ENCODE results near the gene BCR.

The BCR gene

GRCh38 chr22:23277583-23278295 lies 97.4 kb downstream of the BCR start:
- no peak for DNase-seq

GRCh38 chr22:23278883-23279675 lies 98.8 kb downstream of the BCR start:
- DNase-seq: peak; percentile 0

GRCh38 chr22:23279781-23280180 lies 99.5 kb downstream of the BCR start:
- no peak for DNase-seq

GRCh38 chr22:23280356-23281052 lies 100.2 kb downstream of the BCR start:
- DNase-seq: no peak

- no peak for DNase-seq
Observed at GRCh38 chr22:23281053-23281405, 100.7 kb downstream of the BCR start.

GRCh38 chr22:23281406-23282088 lies 101.2 kb downstream of the BCR start:
- DNase-seq: peak; percentile 64

GRCh38 chr22:23282089-23282501 lies 101.8 kb downstream of the BCR start:
- DNase-seq: no peak

GRCh38 chr22:23282516-23282915 lies 102.2 kb downstream of the BCR start:
- DNase-seq: no peak

- no peak for DNase-seq
Observed at GRCh38 chr22:23282986-23283385, 102.7 kb downstream of the BCR start.

GRCh38 chr22:23283591-23284503 lies 103.5 kb downstream of the BCR start:
- DNase-seq: peak; percentile 41

- no peak for DNase-seq
Observed at GRCh38 chr22:23284504-23285033, 104.3 kb downstream of the BCR start.

GRCh38 chr22:23285236-23285635 lies 104.9 kb downstream of the BCR start:
- no peak for DNase-seq

GRCh38 chr22:23285734-23286133 lies 105.4 kb downstream of the BCR start:
- DNase-seq: no peak

- DNase-seq: no peak
Observed at GRCh38 chr22:23286296-23286695, 106.0 kb downstream of the BCR start.

GRCh38 chr22:23287136-23288095 lies 107.1 kb downstream of the BCR start:
- DNase-seq: no peak

- DNase-seq: no peak
Observed at GRCh38 chr22:23288301-23289129, 108.2 kb downstream of the BCR start.

- no peak for DNase-seq
Observed at GRCh38 chr22:23289130-23289503, 108.8 kb downstream of the BCR start.

- peak; percentile 6 for DNase-seq
Observed at GRCh38 chr22:23289851-23290724, 109.8 kb downstream of the BCR start.
